Measurements from ENCODE around the gene CCDC92B.

Gene CCDC92B

GRCh38 chr17:2706911-2707510 lies 42.4 kb downstream of the CCDC92B start:
- TF ChIP-seq ZFX (IDR thresholded peaks at IDR 0.05; ENCODE audit: borderline replicate concordance): no peak
- no peak for TF ChIP-seq CTCF (IDR thresholded peaks at IDR 0.05)
- no peak overlapping the region for H3K27ac ChIP-seq

- no peak overlapping the region for H3K27ac ChIP-seq
- TF ChIP-seq ZFX (IDR thresholded peaks at IDR 0.05; ENCODE audit: borderline replicate concordance): no peak
- no peak for TF ChIP-seq CTCF (IDR thresholded peaks at IDR 0.05)
Observed at GRCh38 chr17:2705888-2706795, 43.3 kb downstream of the CCDC92B start.

GRCh38 chr17:2705263-2705662 lies 44.2 kb downstream of the CCDC92B start:
- no peak overlapping the region for H3K27ac ChIP-seq
- TF ChIP-seq ZFX (IDR thresholded peaks at IDR 0.05; ENCODE audit: borderline replicate concordance) (no peak), CTCF (IDR thresholded peaks at IDR 0.05) (no peak)

GRCh38 chr17:2704890-2705248 lies 44.6 kb downstream of the CCDC92B start:
- H3K27ac ChIP-seq: no peak overlapping the region
- TF ChIP-seq CTCF (IDR thresholded peaks at IDR 0.05) (no peak), ZFX (IDR thresholded peaks at IDR 0.05; ENCODE audit: borderline replicate concordance) (no peak)

- H3K27ac ChIP-seq: no peak overlapping the region
- TF ChIP-seq CTCF (IDR thresholded peaks at IDR 0.05): no peak
- no peak for TF ChIP-seq ZFX (IDR thresholded peaks at IDR 0.05; ENCODE audit: borderline replicate concordance)
Observed at GRCh38 chr17:2704031-2704889, 45.2 kb downstream of the CCDC92B start.

GRCh38 chr17:2703606-2704005 lies 45.8 kb downstream of the CCDC92B start:
- TF ChIP-seq ZFX (IDR thresholded peaks at IDR 0.05; ENCODE audit: borderline replicate concordance) (no peak), CTCF (IDR thresholded peaks at IDR 0.05) (no peak)
- no peak overlapping the region for H3K27ac ChIP-seq

All from 22Rv1 (cell line).